ENCODE measurements around the gene SLC16A9.
"Not testable (repeated sequence)": the region's sequence is repeated elsewhere in the genome, so short reads cannot be mapped to it uniquely, and the experiment has no call there.

SLC16A9 gene

GRCh38 chr10:59678884-59679301, 30.8 kb downstream of the SLC16A9 start:
- no peak for DNase-seq (ENCODE audit: low read depth in 1 of 2, low spot score in 1 of 2)

- no peak for DNase-seq (ENCODE audit: low read depth in 1 of 2, low spot score in 1 of 2)
Measured at GRCh38 chr10:59677253-59677831, 32.3 kb downstream of the SLC16A9 start.

GRCh38 chr10:59675812-59676211, 33.8 kb downstream of the SLC16A9 start:
- no peak for DNase-seq (ENCODE audit: low read depth in 1 of 2, low spot score in 1 of 2)

- no peak for DNase-seq (ENCODE audit: low read depth in 1 of 2, low spot score in 1 of 2)
Measured at GRCh38 chr10:59674215-59674836, 35.3 kb downstream of the SLC16A9 start.

DNA sequence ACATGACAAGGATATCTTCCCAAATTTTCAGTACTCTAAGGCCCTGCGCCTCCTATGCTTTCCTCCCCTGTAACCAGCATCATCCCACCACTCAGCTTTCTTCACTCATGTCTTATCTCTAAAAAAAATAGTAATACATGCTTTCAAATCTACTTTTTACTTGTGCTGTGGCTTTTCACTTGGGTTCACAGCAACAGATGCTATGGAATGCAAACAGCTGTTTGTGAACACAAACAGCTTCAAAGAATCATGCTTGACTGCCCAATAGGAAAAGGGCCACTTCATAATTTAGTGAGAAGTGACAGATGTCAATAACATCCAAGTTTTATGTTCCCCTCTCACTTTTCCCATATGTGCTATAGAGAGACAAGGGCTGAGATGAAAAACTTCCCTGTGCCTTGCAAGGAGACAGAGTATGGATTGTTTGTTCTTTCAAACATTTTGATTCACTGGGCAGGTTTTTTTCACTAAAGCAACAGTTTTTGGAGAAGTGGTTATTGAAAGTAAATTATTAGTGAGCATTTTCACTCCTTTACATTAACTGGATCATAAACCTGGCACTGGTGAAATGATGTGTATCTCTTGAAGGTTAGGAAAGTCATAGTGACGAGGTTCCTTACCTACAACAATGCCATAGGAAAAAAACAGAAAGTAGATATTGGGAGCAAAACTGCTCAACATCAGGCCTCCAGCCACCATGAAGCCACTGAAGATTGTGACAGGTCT, 37.3 kb downstream of the SLC16A9 start:
- DNase-seq (ENCODE audit: low read depth in 1 of 2, low spot score in 1 of 2): no peak

- no peak for DNase-seq (ENCODE audit: low read depth in 1 of 2, low spot score in 1 of 2)
Measured at GRCh38 chr10:59670269-59670668, 39.4 kb downstream of the SLC16A9 start.

DNA sequence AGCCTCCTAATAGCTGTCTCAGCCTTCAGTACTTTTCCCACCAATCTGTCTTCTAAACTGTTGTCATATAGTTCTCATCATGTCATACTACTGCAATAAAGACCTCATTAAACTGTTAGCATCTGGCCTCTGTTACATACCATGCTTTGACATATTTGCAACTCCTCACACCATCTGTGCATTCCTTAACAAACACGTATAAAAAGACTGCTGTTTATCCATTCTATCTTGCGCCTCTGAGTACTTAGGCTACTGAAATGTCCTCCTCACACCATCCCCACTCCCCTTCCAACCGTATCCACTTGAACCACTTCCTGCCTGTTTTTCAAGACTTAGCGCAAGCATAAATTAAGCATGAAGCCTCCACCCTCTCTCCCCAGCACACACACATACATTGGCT, 41.6 kb downstream of the SLC16A9 start:
- no peak for DNase-seq (ENCODE audit: low read depth in 1 of 2, low spot score in 1 of 2)

- no peak for DNase-seq (ENCODE audit: low read depth in 1 of 2, low spot score in 1 of 2)
Measured at GRCh38 chr10:59666310-59666709, 43.3 kb downstream of the SLC16A9 start.

DNA sequence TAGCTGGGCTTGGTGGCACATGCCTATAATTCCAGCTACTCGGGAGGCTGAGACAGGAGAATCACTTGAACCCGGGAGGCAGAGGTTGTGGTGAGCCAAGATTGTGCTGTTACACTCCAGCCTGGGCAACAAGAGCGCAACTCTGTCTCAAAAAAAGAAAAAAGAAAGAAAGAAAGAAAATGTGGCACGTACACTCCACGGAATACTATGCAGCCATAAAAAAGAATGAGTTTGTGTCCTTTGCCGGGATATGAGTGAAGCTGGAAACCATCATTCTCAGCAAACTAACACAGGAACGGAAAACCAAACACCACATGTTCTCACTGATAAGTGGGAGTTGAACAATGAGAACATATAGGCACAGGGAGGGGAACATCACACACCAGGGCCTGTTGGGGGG, 46.4 kb downstream of the SLC16A9 start:
- DNase-seq (ENCODE audit: low read depth in 1 of 2, low spot score in 1 of 2): not testable (repeated sequence)

- DNase-seq (ENCODE audit: low read depth in 1 of 2, low spot score in 1 of 2): no peak
Measured at GRCh38 chr10:59657724-59658123, 51.9 kb downstream of the SLC16A9 start.

GRCh38 chr10:59655309-59655708, 54.3 kb downstream of the SLC16A9 start:
- no peak for DNase-seq (ENCODE audit: low read depth in 1 of 2, low spot score in 1 of 2)

DNA sequence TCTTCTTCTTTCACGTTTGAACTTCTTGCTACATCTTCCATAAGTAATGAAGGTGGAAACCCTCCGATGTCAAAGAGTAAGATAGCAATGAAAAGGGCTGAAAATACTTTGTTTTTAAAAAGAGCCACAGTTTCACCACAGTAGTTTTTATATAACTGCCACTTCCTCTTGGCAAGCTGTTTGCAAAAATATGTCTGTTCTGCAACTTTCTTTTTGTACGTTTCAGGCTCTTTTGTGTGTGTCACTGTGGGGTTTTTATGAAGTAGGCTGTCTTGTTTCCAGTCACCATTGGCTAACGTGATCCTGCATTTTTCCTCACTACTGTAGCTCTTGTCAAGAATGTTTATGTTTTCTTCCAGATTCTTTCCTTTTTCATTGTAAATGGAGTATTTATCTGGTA, 55.6 kb downstream of the SLC16A9 start:
- DNase-seq (ENCODE audit: low read depth in 1 of 2, low spot score in 1 of 2): no peak

GRCh38 chr10:59651902-59652301, 57.7 kb downstream of the SLC16A9 start:
- no peak for DNase-seq (ENCODE audit: low read depth in 1 of 2, low spot score in 1 of 2)

DNA sequence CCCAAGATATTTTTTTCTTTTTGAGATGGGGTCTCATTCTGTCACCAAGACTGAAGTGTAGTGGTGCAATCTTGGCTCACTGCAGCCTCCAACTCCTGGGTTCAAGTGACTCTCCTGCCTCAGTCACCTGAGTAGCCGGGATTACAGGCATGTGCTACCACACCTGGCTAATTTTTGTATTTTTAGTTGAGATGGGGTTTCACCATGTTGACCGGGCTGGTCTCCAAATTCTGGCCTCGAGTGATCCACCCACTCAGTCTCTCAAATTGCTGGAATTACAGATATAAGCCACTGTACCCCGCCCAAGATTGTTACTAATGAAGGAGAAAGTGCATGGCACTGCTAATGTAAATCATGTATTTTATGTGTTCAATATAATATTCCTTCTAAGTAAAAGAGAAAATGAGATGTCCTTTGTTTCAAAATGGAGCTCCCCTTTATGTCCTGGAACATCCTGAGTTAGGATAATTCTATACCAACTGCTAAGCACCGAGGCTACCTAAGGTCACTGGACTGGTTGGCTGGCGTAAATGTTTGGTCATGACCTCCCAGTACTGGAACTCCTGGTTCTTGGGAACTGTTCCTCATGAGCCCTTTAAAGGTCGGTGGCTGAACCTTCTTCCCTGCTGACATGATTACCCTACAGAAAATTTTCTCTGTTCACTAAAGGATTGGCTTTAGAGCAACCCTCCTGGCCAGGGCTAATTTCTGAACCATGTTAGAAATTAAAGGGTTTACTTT, 59.9 kb downstream of the SLC16A9 start:
- DNase-seq (ENCODE audit: low read depth in 1 of 2, low spot score in 1 of 2): no peak

DNA sequence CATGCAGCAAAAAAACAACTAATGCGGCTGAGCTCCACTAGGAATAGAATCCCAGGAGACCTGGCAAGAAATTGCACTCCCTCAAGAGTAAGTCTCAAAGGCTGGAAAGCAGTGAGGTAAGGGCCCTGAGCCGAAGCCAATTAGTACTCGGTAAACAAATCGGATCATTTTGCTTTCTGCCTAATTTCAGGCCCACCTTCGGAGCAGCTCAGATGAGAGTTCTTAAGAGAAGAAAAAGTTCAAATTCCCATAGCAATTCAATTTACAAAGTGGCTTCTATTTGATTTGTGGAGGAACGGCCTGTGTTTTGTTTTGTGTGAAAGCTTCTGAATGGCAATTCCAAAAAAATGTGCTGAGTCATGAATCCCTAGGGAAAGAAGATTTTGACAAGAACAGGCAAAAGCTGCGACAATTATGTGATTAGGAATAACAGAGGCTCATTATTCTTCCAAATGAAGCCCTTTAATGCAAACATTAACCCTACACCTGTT, 60.9 kb downstream of the SLC16A9 start:
- DNase-seq (ENCODE audit: low read depth in 1 of 2, low spot score in 1 of 2): no peak

DNA sequence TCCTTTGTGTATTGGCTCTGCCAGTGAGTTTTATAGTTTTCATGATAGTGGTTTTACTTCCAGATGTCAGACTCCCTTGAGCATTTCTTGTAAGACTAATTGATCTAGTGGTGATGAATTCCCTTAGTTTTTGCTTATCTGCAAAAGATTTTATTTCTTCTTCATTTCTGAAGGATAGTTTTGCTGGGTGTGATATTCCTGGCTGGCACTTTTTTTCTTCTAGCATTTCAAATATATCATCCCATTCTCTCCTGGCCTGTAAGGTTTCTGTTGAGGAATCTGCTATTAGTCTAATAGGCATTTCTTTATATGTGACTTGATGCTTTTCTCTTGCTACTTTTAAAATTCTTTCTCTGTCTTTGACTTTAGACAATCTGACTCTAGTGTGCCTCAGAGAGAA, 64.8 kb downstream of the SLC16A9 start:
- no peak for DNase-seq (ENCODE audit: low read depth in 1 of 2, low spot score in 1 of 2)

DNA sequence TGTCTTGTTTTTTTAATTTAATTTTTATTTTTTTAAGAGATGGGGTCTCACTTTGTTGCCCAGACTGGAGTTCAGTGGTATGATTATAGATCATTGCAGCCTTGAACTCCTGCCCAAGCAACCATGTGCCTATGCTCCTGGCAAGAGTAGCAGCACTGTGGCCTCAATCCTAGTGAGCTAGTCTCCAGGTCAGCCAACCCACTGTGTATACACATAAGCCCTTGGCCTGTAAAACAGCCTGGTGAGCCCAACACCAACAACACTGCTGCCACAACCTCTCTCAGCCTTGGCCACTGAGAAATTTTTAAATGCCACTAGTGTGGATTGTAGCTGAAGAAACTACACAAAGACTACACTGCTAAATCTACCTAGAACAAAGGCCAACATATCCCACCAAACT, 68.0 kb downstream of the SLC16A9 start:
- not testable (repeated sequence) for DNase-seq (ENCODE audit: low read depth in 1 of 2, low spot score in 1 of 2)

- DNase-seq (ENCODE audit: low read depth in 1 of 2, low spot score in 1 of 2): no peak
Measured at GRCh38 chr10:59635502-59636290, 74.0 kb downstream of the SLC16A9 start.

GRCh38 chr10:59634102-59634501, 75.5 kb downstream of the SLC16A9 start:
- DNase-seq (ENCODE audit: low read depth in 1 of 2, low spot score in 1 of 2): no peak

- no peak for DNase-seq (ENCODE audit: low read depth in 1 of 2, low spot score in 1 of 2)
Measured at GRCh38 chr10:59633063-59633462, 76.6 kb downstream of the SLC16A9 start.
